ENCODE data around the gene CCDC88C. TPM values are rescaled to one million over a fixed set of nuclear protein-coding genes. Genes with fewer than 3 reads are reported as not detected.
"Not testable (repeated sequence)": the region's sequence is repeated elsewhere in the genome, so short reads cannot be mapped to it uniquely, and the experiment has no call there.

Gene CCDC88C
- polyA plus RNA-seq = 10 to 100 TPM; 19.5 to 58.2 (median 21.2) TPM

DNA sequence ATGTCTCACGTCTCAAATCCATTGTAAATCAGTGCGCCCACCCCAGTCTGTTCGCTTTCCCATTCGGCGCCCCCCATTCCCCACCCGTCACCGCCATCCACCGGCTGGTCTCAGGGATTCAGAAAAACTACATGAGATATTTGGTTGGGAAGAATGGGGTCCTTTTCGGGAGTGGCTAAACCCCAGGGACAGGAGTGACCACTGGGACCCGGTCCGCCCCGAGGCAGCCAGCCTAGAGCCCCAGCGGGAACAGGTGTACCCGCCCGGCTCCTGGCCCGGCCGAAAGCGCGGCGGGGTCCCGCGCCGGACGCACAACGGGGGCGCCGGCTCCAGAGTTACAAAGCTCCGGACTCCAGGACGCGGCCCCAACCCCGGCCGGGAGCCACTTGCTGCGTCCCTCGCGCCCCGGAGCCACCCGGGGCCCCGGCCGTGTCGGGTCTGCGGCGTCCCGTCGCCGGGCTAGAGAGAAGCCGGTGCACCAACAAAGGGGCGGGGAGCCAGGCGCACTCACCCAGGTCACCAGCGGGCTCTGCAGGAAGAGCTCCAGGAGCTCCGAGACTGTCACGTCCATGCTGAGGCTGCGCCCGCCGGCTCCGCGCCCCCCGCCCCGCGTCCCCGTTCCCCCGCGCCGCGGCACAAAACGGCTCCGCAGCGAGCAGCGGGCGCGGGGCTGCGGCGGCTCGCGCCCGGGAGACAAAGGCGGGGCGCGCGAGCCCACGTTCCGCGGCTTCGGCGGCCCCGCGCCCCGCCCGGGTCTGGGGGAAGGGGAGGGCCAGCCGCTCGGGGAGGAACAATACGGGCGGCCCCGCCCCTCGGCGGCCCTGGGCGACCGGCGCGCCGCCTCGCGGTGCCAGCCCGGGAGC is at the start of gene CCDC88C:
Gene CCDC88C, minus strand, starts transcription at position 701 of the 863 bp plus-strand sequence. Its CDS starts 130 bp downstream, at position 571.
- DNase-seq = peak; percentile 84 to 87 (median 85)
- Mint-ChIP-seq H3K9me3 (no peaks in the 10 kb centered on the region), H3K4me3 (peak within 1 kb of the TSS; percentile 98 to 100 (median 99)), H3K27ac (peak within 1 kb of the TSS; percentile 98 to 100 (median 99)), H3K36me3 (peaks cover 16 to 25% (median 20%) of the 10 kb centered on the region in 3 donors), H3K27me3 (ENCODE audit: low read depth in 3 of 3) (peaks cover 14 to 30% (median 27%) of the 10 kb centered on the region in 3 donors), H3K4me1 (peaks cover 49 to 54% of the 10 kb centered on the region in 2 donors)

DNA sequence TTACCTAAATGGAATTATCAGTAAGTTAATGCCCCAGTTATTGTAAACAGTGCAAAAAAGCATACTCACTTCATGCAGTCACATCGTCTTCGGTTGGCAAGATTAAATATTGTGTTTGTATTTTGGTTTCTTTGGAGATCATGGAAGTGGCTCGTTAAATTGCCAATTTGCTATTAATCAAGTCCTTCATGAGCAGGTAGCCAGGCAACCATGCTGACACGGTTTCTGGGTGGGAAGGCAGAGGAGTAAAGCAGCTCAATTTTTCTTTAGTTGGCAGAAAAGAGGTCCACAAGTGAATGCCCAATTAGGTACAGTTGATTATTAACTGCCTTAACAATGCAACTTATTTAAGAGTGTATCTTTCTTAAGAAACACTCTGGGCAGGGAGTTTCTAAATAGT is 48.6 kb upstream of the CCDC88C start:
- H3K9me3 Mint-ChIP-seq = no peaks in the 10 kb centered on the region
- no peak for DNase-seq
- peak overlapping the region in 4 of 6 donors; percentile 3 to 46 (median 7) for H3K27ac Mint-ChIP-seq
- H3K36me3 Mint-ChIP-seq = peaks cover 22 to 62% (median 36%) of the 10 kb centered on the region in 3 donors
- H3K27me3 Mint-ChIP-seq (ENCODE audit: low read depth in 3 of 3) = peaks cover 0 to 3% (median 1%) of the 10 kb centered on the region in 3 donors
- H3K4me3 Mint-ChIP-seq = no peak overlapping the region
- H3K4me1 Mint-ChIP-seq = peaks cover 6 to 37% of the 10 kb centered on the region in 2 donors

GRCh38 chr14:91464615-91465205 is 47.1 kb upstream of the CCDC88C start:
- Mint-ChIP-seq H3K36me3 (peaks cover 14 to 58% (median 30%) of the 10 kb centered on the region in 3 donors), H3K27me3 (ENCODE audit: low read depth in 3 of 3) (peaks cover 0 to 8% (median 3%) of the 10 kb centered on the region in 3 donors), H3K27ac (peak overlapping the region in 1 of 6 donors; percentile 59), H3K4me3 (no peak overlapping the region), H3K4me1 (peaks cover 6 to 37% of the 10 kb centered on the region in 2 donors), H3K9me3 (no peaks in the 10 kb centered on the region)
- no peak for DNase-seq

- Mint-ChIP-seq H3K27ac (peak overlapping the region in 3 of 6 donors; percentile 7 to 62 (median 40)), H3K9me3 (no peaks in the 10 kb centered on the region), H3K4me3 (no peak overlapping the region), H3K27me3 (ENCODE audit: low read depth in 3 of 3) (peaks cover 1 to 8% (median 3%) of the 10 kb centered on the region in 3 donors), H3K36me3 (peaks cover 3 to 37% (median 18%) of the 10 kb centered on the region in 3 donors), H3K4me1 (peaks cover 1 to 16% of the 10 kb centered on the region in 2 donors)
- no peak for DNase-seq
Observed at GRCh38 chr14:91458612-91459011, 41.0 kb upstream of the CCDC88C start.

- peaks cover 1 to 8% (median 3%) of the 10 kb centered on the region in 3 donors for H3K27me3 Mint-ChIP-seq (ENCODE audit: low read depth in 3 of 3)
- H3K4me3 Mint-ChIP-seq = no peak overlapping the region
- H3K27ac Mint-ChIP-seq = peak overlapping the region in 5 of 6 donors; percentile 54 to 84 (median 61)
- peaks cover 3 to 20% (median 9%) of the 10 kb centered on the region in 3 donors for H3K36me3 Mint-ChIP-seq
- H3K9me3 Mint-ChIP-seq = no peaks in the 10 kb centered on the region
- H3K4me1 Mint-ChIP-seq = peaks cover 0 to 16% of the 10 kb centered on the region in 2 donors
- no peak for DNase-seq
Observed at GRCh38 chr14:91456283-91456682, 38.7 kb upstream of the CCDC88C start.

GRCh38 chr14:91454580-91454979 is 37.0 kb upstream of the CCDC88C start:
- H3K4me3 Mint-ChIP-seq = no peak overlapping the region
- H3K27me3 Mint-ChIP-seq (ENCODE audit: low read depth in 3 of 3) = peaks cover 0 to 3% (median 1%) of the 10 kb centered on the region in 3 donors
- DNase-seq = no peak
- H3K27ac Mint-ChIP-seq = peak overlapping the region in 4 of 6 donors; percentile 2 to 78 (median 64)
- H3K36me3 Mint-ChIP-seq = peaks cover 0 to 11% (median 5%) of the 10 kb centered on the region in 3 donors
- peaks cover 0 to 16% of the 10 kb centered on the region in 2 donors for H3K4me1 Mint-ChIP-seq
- no peaks in the 10 kb centered on the region for H3K9me3 Mint-ChIP-seq

DNA sequence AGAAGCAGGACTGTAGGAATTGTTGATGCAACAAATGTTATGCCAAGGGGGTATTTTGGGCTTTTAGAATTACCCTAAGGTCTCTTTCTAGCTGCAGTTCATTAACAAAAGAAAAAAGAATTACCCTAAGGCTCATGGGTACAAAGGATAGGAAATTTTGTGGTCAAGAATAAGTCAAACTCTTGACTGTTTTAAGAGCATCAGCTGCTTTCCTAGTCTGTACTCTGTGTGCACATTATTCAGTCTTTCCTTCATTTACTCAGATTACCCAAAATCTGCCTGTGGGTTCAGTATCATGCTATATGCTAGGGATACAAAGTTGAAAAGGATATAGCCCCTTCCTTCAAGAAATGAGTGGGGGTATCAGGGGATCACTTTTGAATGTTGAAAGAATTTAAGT is 36.5 kb upstream of the CCDC88C start:
- Mint-ChIP-seq H3K4me1 (peaks cover 0 to 16% of the 10 kb centered on the region in 2 donors), H3K27ac (peak overlapping the region in 5 of 6 donors; percentile 22 to 78 (median 67)), H3K9me3 (no peaks in the 10 kb centered on the region), H3K27me3 (ENCODE audit: low read depth in 3 of 3) (peaks cover 0 to 3% (median 1%) of the 10 kb centered on the region in 3 donors), H3K4me3 (no peak overlapping the region), H3K36me3 (peaks cover 0 to 11% (median 5%) of the 10 kb centered on the region in 3 donors)
- no peak for DNase-seq

- Mint-ChIP-seq H3K9me3 (no peaks in the 10 kb centered on the region), H3K27ac (peak overlapping the region in 5 of 6 donors; percentile 22 to 78 (median 67)), H3K4me1 (peaks cover 0 to 16% of the 10 kb centered on the region in 2 donors), H3K4me3 (no peak overlapping the region), H3K27me3 (ENCODE audit: low read depth in 3 of 3) (peaks cover 0 to 3% (median 1%) of the 10 kb centered on the region in 3 donors), H3K36me3 (peaks cover 0 to 10% (median 3%) of the 10 kb centered on the region in 3 donors)
- DNase-seq = no peak
Observed at GRCh38 chr14:91453744-91454143, 36.1 kb upstream of the CCDC88C start.

DNA sequence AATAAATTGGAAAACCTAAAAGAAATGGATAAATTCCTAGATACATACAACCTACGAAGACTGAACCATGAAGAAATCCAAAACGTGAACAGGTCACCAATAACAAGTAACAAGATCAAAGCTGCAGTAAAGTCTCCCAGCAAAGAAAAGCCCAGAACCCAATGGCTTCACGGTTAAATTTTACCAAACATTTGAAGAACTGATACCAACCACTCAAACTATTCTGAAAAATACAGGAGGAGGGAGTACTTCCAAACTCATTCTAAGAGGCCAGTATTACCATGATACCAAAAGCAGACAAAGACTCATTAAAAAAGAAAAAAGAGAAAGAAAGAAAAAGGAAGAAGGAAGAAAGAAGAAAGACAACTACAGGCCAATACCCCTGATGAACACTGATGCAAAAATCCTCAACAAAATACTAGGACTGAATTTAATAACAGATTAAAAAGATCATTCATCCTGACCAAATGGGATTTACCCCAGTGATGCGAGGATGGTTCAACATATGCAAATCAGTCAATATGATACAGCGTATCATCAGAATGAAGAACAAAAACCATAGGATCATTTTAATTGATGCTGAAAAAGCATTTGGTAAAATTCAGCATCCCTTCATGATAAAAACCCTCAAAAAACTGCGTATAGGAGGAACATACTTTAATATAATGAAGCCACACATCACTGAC is 26.9 kb upstream of the CCDC88C start:
- peaks cover 0 to 8% (median 4%) of the 10 kb centered on the region in 3 donors for H3K27me3 Mint-ChIP-seq (ENCODE audit: low read depth in 3 of 3)
- no peak overlapping the region for H3K27ac Mint-ChIP-seq
- peaks cover 0 to 3% (median 0%) of the 10 kb centered on the region in 6 donors for H3K9me3 Mint-ChIP-seq
- no peak overlapping the region for H3K4me3 Mint-ChIP-seq
- H3K36me3 Mint-ChIP-seq = peaks cover 3 to 6% (median 4%) of the 10 kb centered on the region in 3 donors
- no peaks in the 10 kb centered on the region for H3K4me1 Mint-ChIP-seq
- DNase-seq = no peak

DNA sequence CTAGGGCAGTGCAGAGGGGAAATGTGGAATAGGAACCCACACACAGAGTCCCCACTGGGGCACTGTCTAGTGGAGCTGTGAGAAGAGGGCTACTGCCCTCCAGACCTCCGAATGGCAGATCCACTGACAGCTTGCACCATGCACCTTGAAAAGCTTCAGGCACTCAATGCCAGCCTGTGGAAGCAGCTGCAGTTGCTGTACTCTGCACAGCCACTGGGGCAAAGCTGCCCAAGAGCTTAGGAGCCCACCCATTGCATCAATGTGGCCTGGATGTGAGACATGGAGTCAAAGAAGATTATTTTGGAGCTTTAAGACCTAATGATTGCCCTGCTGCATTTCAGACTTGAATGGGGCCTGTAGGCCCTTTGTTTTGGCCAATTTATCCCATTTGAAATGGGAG is 21.7 kb upstream of the CCDC88C start:
- Mint-ChIP-seq H3K27ac (no peak overlapping the region), H3K9me3 (peaks cover 0 to 5% (median 0%) of the 10 kb centered on the region in 6 donors), H3K27me3 (ENCODE audit: low read depth in 3 of 3) (peaks cover 0 to 8% (median 7%) of the 10 kb centered on the region in 3 donors), H3K4me3 (no peak overlapping the region), H3K36me3 (peaks cover 3 to 6% (median 4%) of the 10 kb centered on the region in 3 donors), H3K4me1 (no peaks in the 10 kb centered on the region)
- DNase-seq = no peak

DNA sequence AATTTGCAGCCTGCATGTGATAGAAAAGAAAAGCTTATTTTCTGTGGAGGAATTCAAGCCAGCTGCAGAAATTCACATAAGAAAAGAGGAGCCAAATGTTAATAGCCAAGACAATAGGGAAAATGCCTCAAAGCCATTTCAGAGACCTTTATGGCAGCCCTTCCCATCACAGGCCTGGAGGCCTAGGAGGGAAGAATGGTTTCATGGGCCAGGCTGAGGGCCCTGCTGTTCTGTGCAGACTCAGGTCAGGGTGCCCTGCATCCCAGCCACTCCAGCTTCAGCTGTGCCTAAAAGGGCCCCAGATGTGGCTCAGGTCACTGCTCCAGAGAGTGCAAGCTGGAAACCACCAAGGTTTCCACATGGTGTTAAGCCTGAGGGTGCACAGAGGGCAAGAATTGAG is 21.2 kb upstream of the CCDC88C start:
- DNase-seq = no peak
- H3K27ac Mint-ChIP-seq = no peak overlapping the region
- no peaks in the 10 kb centered on the region for H3K4me1 Mint-ChIP-seq
- peaks cover 0 to 5% (median 0%) of the 10 kb centered on the region in 6 donors for H3K9me3 Mint-ChIP-seq
- H3K4me3 Mint-ChIP-seq = no peak overlapping the region
- peaks cover 0 to 7% (median 7%) of the 10 kb centered on the region in 3 donors for H3K27me3 Mint-ChIP-seq (ENCODE audit: low read depth in 3 of 3)
- peaks cover 3 to 6% (median 4%) of the 10 kb centered on the region in 3 donors for H3K36me3 Mint-ChIP-seq

DNA sequence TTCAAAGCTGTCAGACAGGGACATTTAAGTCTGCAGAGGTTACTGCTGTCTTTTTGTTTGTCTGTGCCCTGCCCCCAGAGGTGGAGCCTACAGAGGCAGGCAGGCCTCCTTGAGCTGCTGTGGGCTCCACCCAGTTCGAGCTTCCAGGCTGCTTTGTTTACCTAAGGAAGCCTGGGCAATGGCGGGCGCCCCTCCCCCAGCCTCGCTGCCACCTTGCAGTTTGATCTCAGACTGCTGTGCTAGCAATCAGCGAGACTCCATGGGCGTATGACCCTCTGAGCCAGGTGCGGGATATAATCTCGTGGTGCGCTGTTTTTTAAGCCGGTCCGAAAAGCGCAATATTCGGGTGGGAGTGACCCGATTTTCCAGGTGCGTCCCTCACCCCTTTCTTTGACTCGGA is 18.6 kb upstream of the CCDC88C start:
- not testable (repeated sequence) for H3K9me3 Mint-ChIP-seq; H3K4me3 Mint-ChIP-seq; H3K27ac Mint-ChIP-seq; H3K36me3 Mint-ChIP-seq; H3K4me1 Mint-ChIP-seq; DNase-seq; H3K27me3 Mint-ChIP-seq (ENCODE audit: low read depth in 3 of 3)

- H3K4me3 Mint-ChIP-seq = no peak overlapping the region
- no peaks in the 10 kb centered on the region for H3K9me3 Mint-ChIP-seq
- peaks cover 0 to 4% (median 1%) of the 10 kb centered on the region in 3 donors for H3K27me3 Mint-ChIP-seq (ENCODE audit: low read depth in 3 of 3)
- H3K4me1 Mint-ChIP-seq = peaks cover 11 to 13% of the 10 kb centered on the region in 2 donors
- no peak overlapping the region for H3K27ac Mint-ChIP-seq
- H3K36me3 Mint-ChIP-seq = peaks cover 0 to 3% (median 0%) of the 10 kb centered on the region in 3 donors
- DNase-seq = no peak
Observed at GRCh38 chr14:91429385-91429784, 11.8 kb upstream of the CCDC88C start.

Data from immature natural killer cell (primary cell).